ENCODE results near the gene ABHD17C.

The ABHD17C gene

DNA sequence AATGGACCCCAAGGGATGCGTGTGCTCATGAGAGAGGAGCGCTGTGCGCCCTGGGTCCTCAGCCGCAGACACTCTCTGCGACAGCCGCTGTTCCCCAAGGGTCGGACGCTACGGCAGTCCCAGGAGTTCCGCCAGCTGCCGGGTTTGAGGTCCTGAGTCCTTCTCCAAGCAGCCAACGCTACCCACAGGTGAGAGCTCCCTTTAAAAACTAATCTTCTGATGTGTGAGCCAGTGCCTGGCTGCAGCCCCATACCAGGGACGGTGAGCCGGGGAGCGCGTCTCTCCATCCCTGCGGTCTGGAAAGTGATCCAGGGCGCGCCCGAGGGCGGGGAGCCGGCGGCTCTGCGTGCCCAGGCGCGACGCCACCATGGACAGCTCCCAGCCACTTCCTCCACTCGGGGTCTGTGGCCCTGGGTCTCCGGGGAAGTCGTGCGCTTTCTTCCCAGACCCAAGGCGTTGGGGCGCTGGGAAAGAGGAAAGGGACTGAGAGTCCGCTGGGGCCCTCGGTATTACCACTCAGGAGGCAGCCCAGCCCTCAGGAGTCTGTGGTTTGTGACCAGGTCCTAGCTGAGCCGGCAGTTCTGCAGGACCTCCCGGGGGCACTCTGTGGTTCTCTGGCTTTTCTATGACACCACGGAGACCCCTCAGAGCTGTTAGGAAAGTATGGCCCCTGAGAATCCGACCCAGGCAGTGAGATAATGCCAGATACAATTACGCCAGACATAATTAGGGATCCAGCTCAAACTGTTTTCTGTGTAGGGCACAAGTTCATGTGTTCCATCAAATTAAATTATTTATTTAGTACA lies 85.5 kb downstream of the ABHD17C start:
- no peak overlapping the region for H3K4me3 ChIP-seq (ENCODE audit: low read depth, low read length)
- TF ChIP-seq, protein P1, sequence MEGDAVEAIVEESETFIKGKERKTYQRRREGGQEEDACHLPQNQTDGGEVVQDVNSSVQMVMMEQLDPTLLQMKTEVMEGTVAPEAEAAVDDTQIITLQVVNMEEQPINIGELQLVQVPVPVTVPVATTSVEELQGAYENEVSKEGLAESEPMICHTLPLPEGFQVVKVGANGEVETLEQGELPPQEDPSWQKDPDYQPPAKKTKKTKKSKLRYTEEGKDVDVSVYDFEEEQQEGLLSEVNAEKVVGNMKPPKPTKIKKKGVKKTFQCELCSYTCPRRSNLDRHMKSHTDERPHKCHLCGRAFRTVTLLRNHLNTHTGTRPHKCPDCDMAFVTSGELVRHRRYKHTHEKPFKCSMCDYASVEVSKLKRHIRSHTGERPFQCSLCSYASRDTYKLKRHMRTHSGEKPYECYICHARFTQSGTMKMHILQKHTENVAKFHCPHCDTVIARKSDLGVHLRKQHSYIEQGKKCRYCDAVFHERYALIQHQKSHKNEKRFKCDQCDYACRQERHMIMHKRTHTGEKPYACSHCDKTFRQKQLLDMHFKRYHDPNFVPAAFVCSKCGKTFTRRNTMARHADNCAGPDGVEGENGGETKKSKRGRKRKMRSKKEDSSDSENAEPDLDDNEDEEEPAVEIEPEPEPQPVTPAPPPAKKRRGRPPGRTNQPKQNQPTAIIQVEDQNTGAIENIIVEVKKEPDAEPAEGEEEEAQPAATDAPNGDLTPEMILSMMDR (IDR thresholded peaks at IDR 0.05; ENCODE audit: control insufficient read depth, extremely low read depth, insufficient read depth) = no peak
- DNase-seq (ENCODE audit: low read depth) = peak; percentile 27

DNA sequence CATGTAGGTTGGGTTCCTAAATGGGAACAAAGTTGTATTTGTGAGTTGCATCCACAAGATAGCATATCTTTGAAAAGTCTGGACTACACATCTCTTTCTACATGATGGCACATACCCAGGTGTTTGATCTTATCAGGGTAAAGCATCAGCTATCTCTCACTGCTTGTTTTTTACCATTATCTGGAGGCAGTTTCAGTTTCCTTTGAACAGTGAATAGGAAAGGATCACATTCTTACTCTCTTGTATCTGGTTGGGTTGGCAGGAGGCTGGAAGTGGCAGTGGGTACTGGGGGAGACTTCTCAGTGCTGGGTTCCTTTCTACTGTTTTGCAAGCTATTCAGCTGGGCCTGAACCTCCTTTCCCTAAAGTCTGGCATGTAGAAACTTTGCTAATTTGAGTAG lies 88.2 kb downstream of the ABHD17C start:
- no peak for DNase-seq (ENCODE audit: low read depth)
- TF ChIP-seq, protein P1 (IDR thresholded peaks at IDR 0.05; ENCODE audit: control insufficient read depth, extremely low read depth, insufficient read depth) = no peak
- H3K4me3 ChIP-seq (ENCODE audit: low read depth, low read length) = no peak overlapping the region

DNA sequence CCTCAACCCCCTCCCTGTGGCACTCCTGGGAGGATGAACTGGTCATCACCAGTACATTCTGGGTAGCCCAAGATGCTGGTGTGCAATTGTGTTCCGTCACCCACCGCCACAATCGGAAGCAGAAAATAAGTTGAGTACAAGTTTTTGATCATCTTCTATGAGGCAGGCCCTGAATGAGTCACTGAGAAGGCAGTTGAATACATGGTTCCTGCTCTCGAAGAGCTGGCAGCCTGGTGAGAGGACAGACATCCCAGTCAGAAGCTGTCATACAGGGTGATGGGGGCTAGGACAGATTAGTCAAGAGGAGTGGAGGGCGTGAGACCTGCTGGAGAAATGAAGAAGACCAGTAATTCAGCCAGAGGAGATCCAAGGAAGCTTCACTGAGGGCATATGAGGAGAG lies 90.2 kb downstream of the ABHD17C start:
- TF ChIP-seq, protein P1 (IDR thresholded peaks at IDR 0.05; ENCODE audit: control insufficient read depth, extremely low read depth, insufficient read depth) = no peak
- H3K4me3 ChIP-seq (ENCODE audit: low read depth, low read length) = no peak overlapping the region
- no peak for DNase-seq (ENCODE audit: low read depth)

DNA sequence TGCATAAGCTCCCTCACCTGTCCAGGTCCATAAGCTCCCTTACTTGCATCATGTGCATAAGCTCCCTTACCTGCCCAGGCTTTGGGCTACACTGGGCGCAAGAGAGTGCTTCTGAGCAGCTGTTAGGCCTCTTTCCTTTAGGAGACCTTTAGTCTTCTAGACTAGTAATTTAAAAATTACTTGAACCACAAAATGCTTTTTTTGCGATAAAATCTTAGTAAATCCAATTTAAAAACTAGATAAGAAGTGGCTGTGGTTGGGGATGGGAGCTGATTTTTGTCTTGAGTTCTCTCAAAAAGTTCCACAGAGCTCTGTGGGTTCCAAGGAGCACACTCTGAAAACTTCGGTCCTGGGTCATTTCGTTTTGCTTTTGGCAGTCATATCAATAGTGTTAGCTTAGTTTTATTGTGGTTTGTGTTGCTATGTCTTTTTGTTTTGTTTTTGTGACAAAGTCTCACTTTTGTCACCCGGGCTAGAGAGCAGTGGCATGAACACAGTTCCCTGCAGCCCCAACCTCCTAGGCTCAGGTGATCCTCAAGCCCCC lies 90.8 kb downstream of the ABHD17C start:
- TF ChIP-seq, protein P1 (IDR thresholded peaks at IDR 0.05; ENCODE audit: control insufficient read depth, extremely low read depth, insufficient read depth) = no peak
- DNase-seq (ENCODE audit: low read depth) = no peak
- H3K4me3 ChIP-seq (ENCODE audit: low read depth, low read length) = no peak overlapping the region

DNA sequence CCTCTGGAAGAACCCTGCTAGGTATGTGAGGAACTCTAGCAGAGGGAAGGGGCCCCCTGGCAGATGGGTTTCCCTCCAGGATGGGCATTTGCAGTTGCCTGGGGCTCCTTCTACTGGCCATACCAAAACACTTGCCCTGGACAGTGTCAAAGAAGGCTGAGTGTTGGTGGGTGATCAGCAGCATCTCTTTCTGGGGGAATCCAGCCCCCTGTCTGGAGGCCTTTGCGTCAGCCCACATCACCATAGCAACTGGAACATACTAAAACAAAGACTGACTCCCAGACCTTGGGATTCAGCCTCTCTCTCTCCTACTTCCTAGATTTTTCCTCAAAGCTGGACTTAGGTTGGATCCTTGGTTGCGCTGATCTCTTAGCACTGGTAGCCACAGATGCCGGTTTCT lies 92.2 kb downstream of the ABHD17C start:
- TF ChIP-seq, protein P1 (IDR thresholded peaks at IDR 0.05; ENCODE audit: control insufficient read depth, extremely low read depth, insufficient read depth) = no peak
- H3K4me3 ChIP-seq (ENCODE audit: low read depth, low read length) = no peak overlapping the region
- DNase-seq (ENCODE audit: low read depth) = no peak

DNA sequence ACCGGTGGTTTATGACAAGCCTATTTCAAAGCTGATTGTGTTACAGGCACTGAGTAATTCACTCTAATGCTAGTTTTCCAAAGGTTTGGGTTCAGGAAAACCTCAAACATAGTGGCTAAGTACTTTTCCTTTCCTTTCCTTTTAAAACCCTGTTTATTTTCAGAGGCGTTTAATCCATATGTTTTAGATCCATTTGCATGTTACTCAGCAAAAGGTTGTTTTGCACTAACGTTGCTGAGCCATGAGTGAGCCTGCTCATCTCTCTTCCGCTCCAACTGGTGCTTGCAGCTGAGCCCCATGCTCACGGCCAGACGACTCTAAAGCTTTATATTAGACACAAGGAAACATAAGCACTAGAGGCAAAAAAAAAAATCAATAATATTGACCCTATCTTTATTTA lies 93.4 kb downstream of the ABHD17C start:
- TF ChIP-seq, protein P1 (IDR thresholded peaks at IDR 0.05; ENCODE audit: control insufficient read depth, extremely low read depth, insufficient read depth) = no peak
- no peak overlapping the region for H3K4me3 ChIP-seq (ENCODE audit: low read depth, low read length)
- no peak for DNase-seq (ENCODE audit: low read depth)

Measured in LNCaP clone FGC (cell line).